Measurements from ENCODE around the gene PUS10. TPM values are rescaled to one million over a fixed set of nuclear protein-coding genes. Genes with fewer than 3 reads are reported as not detected.

The PUS10 gene
- total and polyA plus RNA-seq, 2 experiments from 2014 or later, result 2.2 to 2.5 TPM

DNA sequence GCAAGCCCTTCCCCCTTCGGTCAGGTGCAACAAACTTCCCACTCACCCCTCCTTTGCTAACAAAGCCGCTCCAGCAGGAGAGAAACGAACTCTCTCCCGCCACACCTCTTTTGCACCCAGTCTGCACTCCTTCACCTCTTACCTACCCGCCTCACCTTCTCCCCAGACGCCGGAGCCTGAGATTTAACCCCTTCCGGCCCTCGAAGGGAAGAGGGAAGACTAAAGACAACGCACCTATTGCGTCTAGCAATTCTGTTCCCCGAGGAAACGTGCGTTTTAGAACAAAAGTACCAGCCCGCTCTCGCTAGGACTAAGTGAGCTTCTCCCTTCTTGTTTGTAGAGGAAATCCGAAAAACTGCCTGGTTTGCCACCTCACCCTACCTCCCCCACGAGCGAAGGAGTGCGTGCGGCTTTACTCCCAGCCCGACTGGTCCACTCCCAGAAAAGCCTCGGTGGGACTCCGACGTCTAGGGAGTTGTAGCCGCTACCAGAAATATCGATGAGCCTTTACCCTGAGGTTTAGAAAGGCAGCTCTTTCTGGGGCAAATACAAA lies 976 bp downstream of the PUS10 start:
- Histone ChIP-seq H3F3A (replicated peaks; ENCODE audit: low read depth) (no peaks in the 10 kb centered on the region), H3K4me3 (peak overlapping the region; percentile 57), H3K4me2 (peak overlapping the region; percentile 85), H4K20me1 (replicated peaks; ENCODE audit: insufficient read depth) (no peaks in the 10 kb centered on the region), H3K79me2 (replicated peaks; ENCODE audit: insufficient read depth) (peaks cover 37% of the 10 kb centered on the region), H2AFZ (peak overlapping the region; percentile 99), H3K4me1 (ENCODE audit: insufficient read depth) (peaks cover 14% of the 10 kb centered on the region), H3K27me3 (ENCODE audit: insufficient read depth) (no peaks in the 10 kb centered on the region), H3K9me2 (ENCODE audit: insufficient read depth) (no peaks in the 10 kb centered on the region), H3K36me3 (ENCODE audit: insufficient read depth) (no peaks in the 10 kb centered on the region), H3K27ac (ENCODE audit: low read depth) (peak overlapping the region; percentile 98)
- H3K4me3 Mint-ChIP-seq, result peak overlapping the region; percentile 98
- ATAC-seq (peak; percentile 89), DNase-seq (ENCODE audit: low spot score) (peak; percentile 94)
- peak overlapping the region; percentile 100 for H3K27ac Mint-ChIP-seq
- peaks cover 12% of the 10 kb centered on the region; the same call in 2 of the 3 replicates for H3K36me3 Mint-ChIP-seq (ENCODE audit: low read depth)
- peaks cover 4% of the 10 kb centered on the region for H3K27me3 Mint-ChIP-seq (ENCODE audit: insufficient read depth, low read depth, poor library complexity)
- TF ChIP-seq, protein P1, sequence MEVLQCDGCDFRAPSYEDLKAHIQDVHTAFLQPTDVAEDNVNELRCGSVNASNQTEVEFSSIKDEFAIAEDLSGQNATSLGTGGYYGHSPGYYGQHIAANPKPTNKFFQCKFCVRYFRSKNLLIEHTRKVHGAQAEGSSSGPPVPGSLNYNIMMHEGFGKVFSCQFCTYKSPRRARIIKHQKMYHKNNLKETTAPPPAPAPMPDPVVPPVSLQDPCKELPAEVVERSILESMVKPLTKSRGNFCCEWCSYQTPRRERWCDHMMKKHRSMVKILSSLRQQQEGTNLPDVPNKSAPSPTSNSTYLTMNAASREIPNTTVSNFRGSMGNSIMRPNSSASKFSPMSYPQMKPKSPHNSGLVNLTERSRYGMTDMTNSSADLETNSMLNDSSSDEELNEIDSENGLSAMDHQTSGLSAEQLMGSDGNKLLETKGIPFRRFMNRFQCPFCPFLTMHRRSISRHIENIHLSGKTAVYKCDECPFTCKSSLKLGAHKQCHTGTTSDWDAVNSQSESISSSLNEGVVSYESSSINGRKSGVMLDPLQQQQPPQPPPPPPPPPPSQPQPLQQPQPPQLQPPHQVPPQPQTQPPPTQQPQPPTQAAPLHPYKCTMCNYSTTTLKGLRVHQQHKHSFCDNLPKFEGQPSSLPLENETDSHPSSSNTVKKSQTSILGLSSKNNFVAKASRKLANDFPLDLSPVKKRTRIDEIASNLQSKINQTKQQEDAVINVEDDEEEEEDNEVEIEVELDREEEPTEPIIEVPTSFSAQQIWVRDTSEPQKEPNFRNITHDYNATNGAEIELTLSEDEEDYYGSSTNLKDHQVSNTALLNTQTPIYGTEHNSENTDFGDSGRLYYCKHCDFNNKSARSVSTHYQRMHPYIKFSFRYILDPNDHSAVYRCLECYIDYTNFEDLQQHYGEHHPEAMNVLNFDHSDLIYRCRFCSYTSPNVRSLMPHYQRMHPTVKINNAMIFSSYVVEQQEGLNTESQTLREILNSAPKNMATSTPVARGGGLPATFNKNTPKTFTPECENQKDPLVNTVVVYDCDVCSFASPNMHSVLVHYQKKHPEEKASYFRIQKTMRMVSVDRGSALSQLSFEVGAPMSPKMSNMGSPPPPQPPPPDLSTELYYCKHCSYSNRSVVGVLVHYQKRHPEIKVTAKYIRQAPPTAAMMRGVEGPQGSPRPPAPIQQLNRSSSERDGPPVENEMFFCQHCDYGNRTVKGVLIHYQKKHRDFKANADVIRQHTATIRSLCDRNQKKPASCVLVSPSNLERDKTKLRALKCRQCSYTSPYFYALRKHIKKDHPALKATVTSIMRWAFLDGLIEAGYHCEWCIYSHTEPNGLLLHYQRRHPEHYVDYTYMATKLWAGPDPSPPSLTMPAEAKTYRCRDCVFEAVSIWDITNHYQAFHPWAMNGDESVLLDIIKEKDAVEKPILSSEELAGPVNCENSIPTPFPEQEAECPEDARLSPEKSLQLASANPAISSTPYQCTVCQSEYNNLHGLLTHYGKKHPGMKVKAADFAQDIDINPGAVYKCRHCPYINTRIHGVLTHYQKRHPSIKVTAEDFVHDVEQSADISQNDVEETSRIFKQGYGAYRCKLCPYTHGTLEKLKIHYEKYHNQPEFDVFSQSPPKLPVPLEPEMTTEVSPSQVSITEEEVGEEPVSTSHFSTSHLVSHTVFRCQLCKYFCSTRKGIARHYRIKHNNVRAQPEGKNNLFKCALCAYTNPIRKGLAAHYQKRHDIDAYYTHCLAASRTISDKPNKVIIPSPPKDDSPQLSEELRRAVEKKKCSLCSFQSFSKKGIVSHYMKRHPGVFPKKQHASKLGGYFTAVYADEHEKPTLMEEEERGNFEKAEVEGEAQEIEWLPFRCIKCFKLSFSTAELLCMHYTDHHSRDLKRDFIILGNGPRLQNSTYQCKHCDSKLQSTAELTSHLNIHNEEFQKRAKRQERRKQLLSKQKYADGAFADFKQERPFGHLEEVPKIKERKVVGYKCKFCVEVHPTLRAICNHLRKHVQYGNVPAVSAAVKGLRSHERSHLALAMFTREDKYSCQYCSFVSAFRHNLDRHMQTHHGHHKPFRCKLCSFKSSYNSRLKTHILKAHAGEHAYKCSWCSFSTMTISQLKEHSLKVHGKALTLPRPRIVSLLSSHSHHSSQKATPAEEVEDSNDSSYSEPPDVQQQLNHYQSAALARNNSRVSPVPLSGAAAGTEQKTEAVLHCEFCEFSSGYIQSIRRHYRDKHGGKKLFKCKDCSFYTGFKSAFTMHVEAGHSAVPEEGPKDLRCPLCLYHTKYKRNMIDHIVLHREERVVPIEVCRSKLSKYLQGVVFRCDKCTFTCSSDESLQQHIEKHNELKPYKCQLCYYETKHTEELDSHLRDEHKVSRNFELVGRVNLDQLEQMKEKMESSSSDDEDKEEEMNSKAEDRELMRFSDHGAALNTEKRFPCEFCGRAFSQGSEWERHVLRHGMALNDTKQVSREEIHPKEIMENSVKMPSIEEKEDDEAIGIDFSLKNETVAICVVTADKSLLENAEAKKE (CRISPR knock-in tag; IDR thresholded peaks at IDR 0.05), result no peak
- TF ChIP-seq POLR2AphosphoS5 (IDR thresholded peaks at IDR 0.05; ENCODE audit: low read depth) (peak; percentile 45), CREB1 (CRISPR knock-in tag; IDR thresholded peaks at IDR 0.05; ENCODE audit: low read depth) (peak; percentile 75), CTCF (conservative IDR thresholded peaks at IDR 0.05; ENCODE audit: low read depth in 2 of 2) (no peak), ETS1 (IDR thresholded peaks at IDR 0.05) (peak; percentile 29; the same call in 1 of the 2 replicates), STAT1 (IDR thresholded peaks at IDR 0.05; ENCODE audit: unreplicated experiment) (no peak), ZNF114 (CRISPR knock-in tag; IDR thresholded peaks at IDR 0.05) (no peak)
- H3K9me3 Mint-ChIP-seq, result no peaks in the 10 kb centered on the region
- H3K4me1 Mint-ChIP-seq, result peaks cover 14% of the 10 kb centered on the region
